Suprapubic skin (tissue), 3 donors: ENCODE results near the gene NLN.

Source experiments
- EP300 ChIP-seq: sonication (generic); formaldehyde crosslinking; IDR thresholded peaks from one replicate; pipeline ENCODE4 v1.6.1; 2017; ENCODE audit warnings: antibody characterized with exemption
- TF ChIP-seq, protein P1 (sequence below), 2 donors: fragments of 200-600 bp in 1 of 2; fragments of 450-650 bp in 1 of 2; sonication (generic) in 1 of 2; IDR thresholded peaks; one replicate each; pipeline ENCODE4 v1.5.1; 2016 to 2019; ENCODE audit warnings: antibody characterized with exemption in 2 of 2, mild to moderate bottlenecking in 1 of 2, moderate library complexity in 1 of 2

DNA sequence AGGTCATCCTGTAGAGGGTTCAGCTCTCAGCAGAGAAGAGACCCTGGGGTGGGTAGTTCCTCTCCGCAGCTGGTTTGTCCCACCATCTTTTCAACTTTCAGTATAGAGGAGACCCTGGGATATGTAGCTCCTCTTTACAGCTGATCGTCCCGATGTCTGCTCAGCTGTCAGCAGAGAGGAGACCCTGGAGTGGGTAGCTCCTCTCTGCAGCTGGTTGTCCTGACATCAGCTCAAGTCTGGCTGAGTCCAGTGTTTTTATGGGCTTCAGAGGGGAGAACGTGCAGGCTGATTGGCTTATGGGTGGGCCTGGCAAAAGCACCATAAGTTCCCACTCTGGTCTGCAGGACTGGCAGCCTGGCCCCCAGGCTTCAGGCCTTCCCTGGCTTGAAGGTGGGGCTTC lies 80.8 kb downstream of the NLN start:
- TF ChIP-seq, protein P1, sequence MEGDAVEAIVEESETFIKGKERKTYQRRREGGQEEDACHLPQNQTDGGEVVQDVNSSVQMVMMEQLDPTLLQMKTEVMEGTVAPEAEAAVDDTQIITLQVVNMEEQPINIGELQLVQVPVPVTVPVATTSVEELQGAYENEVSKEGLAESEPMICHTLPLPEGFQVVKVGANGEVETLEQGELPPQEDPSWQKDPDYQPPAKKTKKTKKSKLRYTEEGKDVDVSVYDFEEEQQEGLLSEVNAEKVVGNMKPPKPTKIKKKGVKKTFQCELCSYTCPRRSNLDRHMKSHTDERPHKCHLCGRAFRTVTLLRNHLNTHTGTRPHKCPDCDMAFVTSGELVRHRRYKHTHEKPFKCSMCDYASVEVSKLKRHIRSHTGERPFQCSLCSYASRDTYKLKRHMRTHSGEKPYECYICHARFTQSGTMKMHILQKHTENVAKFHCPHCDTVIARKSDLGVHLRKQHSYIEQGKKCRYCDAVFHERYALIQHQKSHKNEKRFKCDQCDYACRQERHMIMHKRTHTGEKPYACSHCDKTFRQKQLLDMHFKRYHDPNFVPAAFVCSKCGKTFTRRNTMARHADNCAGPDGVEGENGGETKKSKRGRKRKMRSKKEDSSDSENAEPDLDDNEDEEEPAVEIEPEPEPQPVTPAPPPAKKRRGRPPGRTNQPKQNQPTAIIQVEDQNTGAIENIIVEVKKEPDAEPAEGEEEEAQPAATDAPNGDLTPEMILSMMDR (IDR thresholded peaks at IDR 0.05), result no peak
- no peak for TF ChIP-seq EP300
